Vagina (tissue), 2 donors: Measurements from ENCODE around the gene PRDM16. TPM values are rescaled to one million over a fixed set of nuclear protein-coding genes. Genes with fewer than 3 reads are reported as not detected.

Experiments used
- DNase-seq, 2 donors: peaks; one replicate each; pipeline ENCODE4 v3.0.0-alpha.2; 2017; ENCODE audit errors: extremely low spot score in 2 of 2
- H3K27ac ChIP-seq: fragments of 200-600 bp; sonication (generic); one replicate; pipeline ENCODE4 v1.5.1; 2019
- H3K27me3 ChIP-seq: fragments of 200-600 bp; sonication (generic); one replicate; pipeline ENCODE4 v1.5.1; 2019
- H3K36me3 ChIP-seq, 2 donors: fragments of 200-600 bp; sonication (generic); one replicate each; pipeline ENCODE4 v1.5.1; 2017 to 2019
- H3K4me1 ChIP-seq: fragments of 200-600 bp; sonication (generic); one replicate; pipeline ENCODE4 v1.5.1; 2019
- H3K4me3 ChIP-seq, 2 donors: fragments of 200-600 bp; sonication (generic); 1 replicate in 1 of 2; 2 replicates in 1 of 2; pipeline ENCODE4 v1.5.1; 2016 to 2019
- H3K9me3 ChIP-seq: fragments of 200-600 bp; sonication (generic); one replicate; pipeline ENCODE4 v1.5.1; 2019
- CTCF ChIP-seq, 3 experiments: fragments of 450-650 bp in 2 of 3; fragments of 200-600 bp in 1 of 3; sonication (generic) in 1 of 3; IDR thresholded peaks; one replicate each; pipeline ENCODE4 v1.5.1; 2017 to 2019; ENCODE audit warnings: antibody characterized with exemption in 3 of 3, mild to moderate bottlenecking in 2 of 3, moderate library complexity in 2 of 3
- POLR2A ChIP-seq, 2 donors: fragments of 450-650 bp; IDR thresholded peaks; one replicate each; pipeline ENCODE4 v1.6.1; 2017; ENCODE audit warnings: antibody characterized with exemption in 2 of 2, mild to moderate bottlenecking in 2 of 2, moderate library complexity in 2 of 2
- POLR2AphosphoS5 ChIP-seq, 2 donors: sonication (generic); formaldehyde crosslinking; IDR thresholded peaks; one replicate each; pipeline ENCODE4 v1.9.0; 2017; ENCODE audit warnings: antibody characterized with exemption in 2 of 2, mild to moderate bottlenecking in 2 of 2, low read depth in 1 of 2; ENCODE audit not compliant: insufficient read depth in 1 of 2
- intact Hi-C: fragments of 100-400 bp; cut with DNase I; formaldehyde crosslinking; loops from one replicate; pipeline ENCODE4 v1.15.1; 2023
- total RNA-seq: library from RNA; depleted of rRNA; stranded (reverse); fragments of >200 nt; gene quantifications from one replicate; pipeline ENCODE4 v1.2.3, GENCODE V29; 2016

The PRDM16 gene
- total RNA-seq, 1 donor from 2014 or later, result 3.9 TPM

GRCh38 chr1:3155056-3155925 lies 86.3 kb downstream of the PRDM16 start:
- TF ChIP-seq POLR2AphosphoS5 (IDR thresholded peaks at IDR 0.05; ENCODE audit: insufficient read depth in 1 of 2, low read depth in 1 of 2), result no peak
- no peak for TF ChIP-seq POLR2A (IDR thresholded peaks at IDR 0.05)
- TF ChIP-seq CTCF (IDR thresholded peaks at IDR 0.05), result no peak
- no peaks in the 10 kb centered on the region for H3K9me3 ChIP-seq
- H3K4me1 ChIP-seq, result no peaks in the 10 kb centered on the region
- no peak overlapping the region for H3K27ac ChIP-seq
- no peaks in the 10 kb centered on the region for H3K36me3 ChIP-seq
- no peak overlapping the region for H3K4me3 ChIP-seq
- H3K27me3 ChIP-seq, result no peaks in the 10 kb centered on the region
- no peak for DNase-seq
- intact Hi-C loops, result no loop called here

DNA sequence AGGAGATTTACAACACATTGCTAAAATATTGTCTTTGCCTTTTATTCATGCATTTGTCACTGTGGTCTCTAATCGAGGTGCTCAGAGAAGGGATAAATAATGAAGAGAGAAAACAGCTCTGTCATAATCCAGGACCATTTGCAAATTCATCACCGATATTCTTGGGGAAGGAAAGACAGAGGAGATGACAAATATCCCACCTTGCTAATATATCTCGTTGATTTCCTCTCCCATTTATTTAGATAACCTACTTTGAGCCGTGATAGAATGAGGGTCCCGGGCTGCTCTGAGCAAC lies 86.9 kb downstream of the PRDM16 start:
- Histone ChIP-seq H3K27me3 (no peaks in the 10 kb centered on the region), H3K27ac (no peak overlapping the region)
- intact Hi-C loops, result no loop called here

GRCh38 chr1:3156936-3157335 lies 87.9 kb downstream of the PRDM16 start:
- Histone ChIP-seq H3K4me1 (no peaks in the 10 kb centered on the region), H3K36me3 (no peaks in the 10 kb centered on the region), H3K4me3 (no peak overlapping the region), H3K9me3 (no peaks in the 10 kb centered on the region), H3K27ac (no peak overlapping the region), H3K27me3 (no peaks in the 10 kb centered on the region)
- no peak for TF ChIP-seq POLR2AphosphoS5 (IDR thresholded peaks at IDR 0.05; ENCODE audit: insufficient read depth in 1 of 2, low read depth in 1 of 2)
- TF ChIP-seq POLR2A (IDR thresholded peaks at IDR 0.05), result no peak
- TF ChIP-seq CTCF (IDR thresholded peaks at IDR 0.05), result no peak
- DNase-seq, result no peak
- intact Hi-C loops, result no loop called here

More for the DNA sequence above, 86.9 kb downstream of the PRDM16 start:
- Histone ChIP-seq H3K4me3 (no peak overlapping the region), H3K9me3 (no peaks in the 10 kb centered on the region), H3K36me3 (no peaks in the 10 kb centered on the region), H3K4me1 (no peaks in the 10 kb centered on the region)
- TF ChIP-seq POLR2A (IDR thresholded peaks at IDR 0.05) (no peak), CTCF (IDR thresholded peaks at IDR 0.05) (no peak), POLR2AphosphoS5 (IDR thresholded peaks at IDR 0.05; ENCODE audit: insufficient read depth in 1 of 2, low read depth in 1 of 2) (no peak)
- no peak for DNase-seq

DNA sequence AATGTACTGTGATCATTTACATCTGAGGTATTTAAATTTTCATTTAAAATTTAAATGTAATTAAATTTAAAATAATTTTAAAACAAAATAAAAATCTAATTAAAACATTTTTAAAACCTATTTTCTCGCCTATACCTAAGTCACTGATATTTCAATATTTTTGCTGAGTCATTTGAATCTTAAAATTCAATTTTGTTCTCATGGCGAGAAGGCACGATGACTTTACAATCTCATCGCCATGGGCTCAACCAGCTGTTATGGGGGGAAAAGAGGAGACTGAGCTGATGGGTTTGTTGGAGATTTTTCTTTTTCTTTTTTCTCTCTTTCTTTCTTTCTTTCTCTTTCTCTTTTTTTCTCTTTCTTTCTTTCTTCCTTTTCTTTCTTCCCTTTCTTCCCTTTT lies 89.3 kb downstream of the PRDM16 start:
- no peak for TF ChIP-seq POLR2AphosphoS5 (IDR thresholded peaks at IDR 0.05; ENCODE audit: insufficient read depth in 1 of 2, low read depth in 1 of 2)
- no peak for TF ChIP-seq POLR2A (IDR thresholded peaks at IDR 0.05)
- no peak for TF ChIP-seq CTCF (IDR thresholded peaks at IDR 0.05)
- H3K27me3 ChIP-seq, result no peaks in the 10 kb centered on the region
- no peak overlapping the region for H3K27ac ChIP-seq
- H3K36me3 ChIP-seq, result no peaks in the 10 kb centered on the region
- no peak overlapping the region for H3K4me3 ChIP-seq
- H3K4me1 ChIP-seq, result no peaks in the 10 kb centered on the region
- intact Hi-C loops, result no loop called here
- H3K9me3 ChIP-seq, result no peaks in the 10 kb centered on the region
- no peak for DNase-seq

- no peaks in the 10 kb centered on the region for H3K27me3 ChIP-seq
- no peak overlapping the region for H3K27ac ChIP-seq
- H3K36me3 ChIP-seq, result no peaks in the 10 kb centered on the region
- H3K4me3 ChIP-seq, result no peak overlapping the region
- H3K9me3 ChIP-seq, result no peaks in the 10 kb centered on the region
- intact Hi-C loops, result no loop called here
- H3K4me1 ChIP-seq, result no peaks in the 10 kb centered on the region
- DNase-seq, result no peak
- TF ChIP-seq POLR2A (IDR thresholded peaks at IDR 0.05) (no peak), POLR2AphosphoS5 (IDR thresholded peaks at IDR 0.05; ENCODE audit: insufficient read depth in 1 of 2, low read depth in 1 of 2) (no peak), CTCF (IDR thresholded peaks at IDR 0.05) (no peak)
Observed at GRCh38 chr1:3159121-3159520, 90.1 kb downstream of the PRDM16 start.
